Activated CD8-positive, alpha-beta memory T cell treated with anti-CD3 and anti-CD28 coated beads for 48 hours (primary cell): Measurements from ENCODE around the gene NUBP2.

Experiments used
- DNase-seq, 3 experiments: peaks; one replicate each; pipeline ENCODE4 v3.0.0-alpha.2; 2020; ENCODE audit warnings: low read depth in 2 of 3, low spot score in 2 of 3

NUBP2 gene

DNA sequence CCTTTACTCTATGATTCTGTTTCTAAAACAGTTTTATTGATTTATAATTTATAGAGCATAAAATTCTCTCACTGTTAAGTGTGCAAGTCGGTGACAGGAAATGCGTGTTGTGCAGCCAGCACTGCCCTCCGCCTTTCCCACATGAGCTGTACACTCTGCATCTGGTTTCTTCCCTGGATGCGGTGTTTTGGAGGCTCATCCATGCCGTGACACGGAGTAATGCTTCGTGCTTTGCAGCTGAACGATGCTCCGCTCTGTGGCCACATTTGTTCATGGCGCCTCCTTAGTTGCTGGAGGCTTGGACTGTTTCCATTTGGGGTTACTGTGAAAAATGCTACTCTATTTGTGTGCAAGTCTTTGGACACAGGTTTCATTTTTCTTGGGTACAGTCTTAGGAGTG lies 17.9 kb downstream of the NUBP2 start:
- no peak for DNase-seq

- no peak for DNase-seq
Measured at GRCh38 chr16:1807626-1808025, 24.9 kb downstream of the NUBP2 start.

DNA sequence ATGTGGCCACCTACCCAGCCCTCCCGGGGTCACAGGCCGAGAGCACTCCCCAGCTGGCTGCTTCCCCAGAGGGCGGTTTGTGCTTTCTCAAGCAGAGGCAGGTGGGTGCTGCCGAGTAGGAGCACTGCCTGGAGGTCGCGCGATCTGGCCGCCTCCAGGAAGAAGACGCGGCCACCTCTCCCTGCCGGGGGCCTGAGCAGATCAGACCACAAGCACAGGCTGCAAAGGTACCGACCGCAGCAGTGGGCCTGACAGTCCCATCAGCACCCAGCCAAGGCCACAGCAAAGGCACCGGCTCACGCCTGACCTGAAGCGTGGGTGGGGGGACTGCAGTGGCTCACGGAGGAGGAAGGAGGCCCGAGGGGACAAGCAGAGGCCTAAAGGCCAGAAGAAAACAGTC lies 25.9 kb downstream of the NUBP2 start:
- DNase-seq: no peak

DNA sequence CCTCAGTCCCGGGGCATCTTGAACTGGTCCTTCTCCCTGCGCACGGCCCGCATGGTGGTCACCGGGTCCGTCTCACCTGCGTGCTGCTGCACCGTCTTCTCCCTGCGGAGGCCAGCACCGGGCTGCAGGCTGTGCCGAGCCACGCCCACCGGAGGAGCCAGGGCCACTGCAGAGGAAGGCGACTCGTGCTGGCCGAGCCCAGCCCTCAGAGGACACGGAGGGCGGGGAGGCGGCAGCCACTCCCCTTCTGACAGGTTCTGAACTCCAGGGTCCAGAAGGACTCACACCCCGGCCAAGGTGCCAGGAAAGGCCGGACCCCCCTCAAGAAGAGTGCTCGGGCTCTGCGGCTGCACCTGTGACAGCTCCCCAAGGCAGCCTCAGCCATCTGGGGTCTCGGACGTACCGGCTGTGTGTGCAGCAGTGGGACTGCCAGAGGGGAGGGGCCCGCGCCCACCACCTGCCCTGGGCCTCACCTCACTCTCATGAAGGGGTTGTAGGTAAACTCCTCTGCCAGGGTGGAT lies 26.6 kb downstream of the NUBP2 start:
- DNase-seq: no peak

DNA sequence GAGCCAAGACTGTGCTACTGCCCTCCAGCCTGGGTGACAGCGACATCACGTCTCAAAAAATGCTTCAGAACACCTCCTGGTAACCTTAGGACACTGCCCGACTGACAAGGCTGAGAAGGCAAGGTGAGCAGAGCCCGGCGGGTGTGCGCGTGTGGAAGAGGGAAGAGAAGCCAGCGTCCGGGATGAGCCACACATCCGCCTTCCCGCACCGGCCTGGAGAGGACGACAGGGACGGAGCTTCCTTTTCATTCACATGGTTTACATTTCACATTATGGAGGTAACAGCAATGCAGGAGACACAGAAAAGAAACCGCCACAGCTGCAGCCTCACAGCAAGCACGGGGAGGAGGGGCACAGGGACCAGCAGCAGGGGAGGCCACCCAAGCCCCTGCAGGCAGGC lies 27.3 kb downstream of the NUBP2 start:
- no peak for DNase-seq

- no peak for DNase-seq
Measured at GRCh38 chr16:1810536-1810935, 27.8 kb downstream of the NUBP2 start.

GRCh38 chr16:1812732-1813163 lies 30.0 kb downstream of the NUBP2 start:
- peak in 1 of 3 experiments; percentile 17 for DNase-seq

DNA sequence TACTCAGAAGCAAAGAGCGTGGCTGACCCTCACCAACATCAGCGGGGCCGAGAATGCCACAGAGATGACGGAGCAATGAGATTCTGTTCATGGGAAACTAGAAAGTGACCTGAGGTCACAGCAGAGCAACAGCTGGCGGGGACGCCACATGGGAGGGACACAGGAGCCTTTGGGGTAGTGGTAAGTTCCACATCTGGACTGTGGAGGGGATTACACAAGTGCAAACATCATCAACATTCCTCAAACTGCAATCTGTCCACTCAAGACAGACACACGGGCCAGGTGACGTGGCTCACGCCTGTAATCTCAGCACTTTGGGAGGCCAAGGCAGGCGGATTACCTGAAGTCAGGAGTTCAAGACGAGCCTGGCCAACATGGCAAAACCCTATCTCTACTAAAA lies 32.7 kb downstream of the NUBP2 start:
- no peak for DNase-seq

DNA sequence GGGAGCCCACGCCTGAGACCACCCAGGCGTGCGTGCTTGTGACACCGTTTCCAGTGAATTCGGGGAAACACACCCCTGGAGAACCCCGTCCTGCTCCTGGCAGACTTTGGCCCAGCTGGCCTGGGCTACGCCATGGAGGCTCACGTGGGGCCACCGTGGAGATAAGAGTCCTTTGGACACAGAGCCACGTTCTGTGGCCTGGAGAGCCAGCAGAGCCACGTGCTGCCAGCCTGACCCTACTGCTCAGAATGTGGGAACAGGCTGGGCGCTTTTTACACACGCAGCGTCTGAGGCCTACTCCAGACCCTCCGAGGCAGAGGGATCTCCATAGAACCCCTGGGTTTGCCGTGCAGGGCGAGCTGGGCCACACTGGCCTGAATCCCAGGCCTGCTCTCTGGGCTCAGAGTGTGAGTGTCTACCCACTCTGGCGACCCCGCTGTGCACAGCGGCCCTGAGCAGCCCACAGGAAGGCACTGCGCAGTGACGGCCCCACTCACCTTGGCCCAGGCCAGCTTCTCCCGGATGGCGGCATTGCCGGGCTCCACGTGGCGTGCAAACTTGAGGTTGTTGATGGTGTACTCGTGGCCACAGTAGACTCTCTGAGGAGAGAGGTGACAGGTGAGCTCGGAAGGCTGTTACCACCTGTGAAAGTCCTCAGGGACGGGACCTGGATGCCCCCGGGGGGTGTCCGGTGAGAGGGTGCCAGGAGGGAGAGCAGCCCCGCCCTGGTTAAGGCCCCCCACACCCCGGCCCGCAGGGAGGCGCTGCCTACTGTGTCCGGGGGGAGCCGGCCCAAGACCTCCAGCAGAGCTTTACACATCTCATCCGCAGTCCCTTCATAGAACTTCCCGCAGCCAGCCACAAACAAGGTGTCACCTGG lies 33.9 kb downstream of the NUBP2 start:
- no peak for DNase-seq

DNA sequence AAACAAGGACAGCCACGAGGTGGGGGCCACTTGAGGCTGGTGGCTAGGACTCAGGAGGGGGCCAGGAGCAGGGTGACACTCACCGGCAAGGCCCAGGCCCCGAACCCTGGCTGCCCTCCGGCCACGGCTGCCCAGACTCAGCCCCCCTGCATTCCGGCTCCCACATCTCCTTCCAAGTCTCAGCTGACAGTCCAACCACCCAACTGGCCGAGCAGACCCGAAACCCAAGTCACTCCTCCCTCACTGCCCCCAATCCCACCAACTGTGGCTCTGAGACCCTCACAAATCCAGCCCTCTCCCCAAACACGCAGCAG lies 34.5 kb downstream of the NUBP2 start:
- DNase-seq: no peak

GRCh38 chr16:1817716-1818115 lies 35.0 kb downstream of the NUBP2 start:
- DNase-seq: no peak

DNA sequence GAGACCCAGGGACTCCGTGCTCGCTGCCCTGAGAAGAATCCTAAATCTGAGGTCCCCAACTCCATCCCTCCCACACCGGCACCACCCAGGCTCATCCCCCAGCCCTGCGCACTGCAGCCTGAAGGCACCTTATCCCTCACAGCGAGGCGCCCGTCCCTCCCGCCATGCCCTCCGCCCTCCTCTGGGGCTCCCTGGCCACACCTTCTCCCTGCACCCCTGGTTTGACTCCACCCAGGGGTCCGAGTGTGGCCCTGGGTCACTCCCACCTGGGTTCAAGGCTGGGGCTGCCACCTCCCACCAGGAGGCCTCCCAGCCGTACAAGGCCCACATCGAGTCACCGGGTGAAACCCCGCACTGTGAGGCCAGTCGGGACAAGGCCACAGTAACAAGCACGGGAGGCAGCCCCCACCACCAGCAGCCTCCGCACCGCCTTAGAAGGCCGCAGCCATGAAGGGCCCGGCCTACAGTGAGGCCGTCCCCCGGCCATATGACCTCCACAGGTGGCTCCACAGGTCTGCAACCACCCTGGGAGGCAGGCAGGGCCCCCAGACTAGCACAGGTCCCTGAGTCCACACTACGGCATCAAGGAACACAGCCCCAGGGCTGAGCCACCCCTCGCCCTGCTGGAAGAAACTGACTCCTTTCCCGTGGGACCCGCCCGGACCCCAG lies 35.6 kb downstream of the NUBP2 start:
- no peak for DNase-seq

- DNase-seq: no peak
Measured at GRCh38 chr16:1818873-1819525, 36.2 kb downstream of the NUBP2 start.

DNA sequence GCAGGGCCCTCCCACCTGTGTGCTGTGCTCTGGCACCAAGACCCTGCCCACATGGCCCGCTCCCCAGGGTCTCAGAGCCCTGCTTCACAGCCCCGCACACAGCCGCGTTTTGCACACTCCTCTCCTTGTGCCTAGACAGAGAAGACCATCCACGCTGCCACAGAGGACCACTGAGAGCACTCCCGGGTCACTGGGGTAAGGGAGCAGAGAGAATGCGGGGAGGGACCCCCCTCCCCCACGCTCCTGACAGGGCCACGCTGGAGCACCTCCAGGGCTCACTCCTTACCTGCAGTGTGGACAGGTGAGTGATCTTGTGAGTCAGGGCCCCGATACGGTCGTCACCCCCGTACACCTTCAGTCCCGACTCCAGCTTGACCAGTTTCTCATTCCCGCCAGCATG lies 36.9 kb downstream of the NUBP2 start:
- no peak for DNase-seq

- DNase-seq: no peak
Measured at GRCh38 chr16:1820096-1820945, 37.6 kb downstream of the NUBP2 start.

- no peak for DNase-seq
Measured at GRCh38 chr16:1820946-1821290, 38.2 kb downstream of the NUBP2 start.

- no peak for DNase-seq
Measured at GRCh38 chr16:1821861-1822611, 39.3 kb downstream of the NUBP2 start.

DNA sequence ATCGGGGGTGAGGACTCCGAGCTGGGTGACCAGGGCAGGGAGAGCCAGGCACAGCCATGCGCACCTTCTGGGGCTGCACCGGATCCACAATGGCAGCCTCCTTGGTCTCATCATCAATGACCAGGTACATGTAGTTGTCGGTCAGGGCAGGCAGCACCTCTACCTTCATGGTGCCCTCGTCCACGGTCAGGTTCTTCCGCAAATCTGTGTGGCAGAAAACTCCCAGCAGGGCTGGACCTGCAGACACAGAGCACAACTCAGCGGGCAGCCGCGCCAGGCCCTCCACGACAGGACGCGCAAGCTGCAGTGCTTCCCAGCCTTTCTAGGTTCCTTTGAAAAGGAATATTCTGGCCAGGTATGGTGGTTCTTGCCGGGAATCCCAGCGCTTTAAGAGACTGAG lies 40.0 kb downstream of the NUBP2 start:
- no peak for DNase-seq

DNA sequence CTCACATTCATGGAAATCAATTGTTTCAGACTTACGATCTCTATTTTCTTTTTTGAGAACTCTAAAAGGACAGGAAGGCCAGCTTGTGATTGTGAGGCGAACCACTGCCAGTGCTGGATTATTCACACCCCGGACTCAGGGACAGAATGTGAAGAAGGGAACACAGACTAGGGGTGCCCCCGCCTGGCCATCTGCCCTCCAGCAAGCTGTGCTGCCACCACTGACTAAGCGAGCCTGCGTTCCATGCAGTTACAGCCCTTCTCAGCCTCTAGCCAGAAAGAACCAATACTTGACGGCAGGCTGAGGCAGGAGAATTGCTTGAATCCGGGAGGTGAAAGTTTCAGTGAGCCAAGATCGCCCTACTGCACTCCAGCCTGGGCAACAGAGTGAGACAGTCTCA lies 41.1 kb downstream of the NUBP2 start:
- no peak for DNase-seq

GRCh38 chr16:1825381-1825863 lies 42.7 kb downstream of the NUBP2 start:
- no peak for DNase-seq
